Measurements from ENCODE around the gene LRRC58.

Gene LRRC58

GRCh38 chr3:120274739-120275167, 74.4 kb downstream of the LRRC58 start:
- no peak for DNase-seq

Data from activated CD4-positive, alpha-beta T cell treated with anti-CD3 and anti-CD28 coated beads for 1 hour (primary cell).